ENCODE measurements around the gene MBNL2. TPM values are rescaled to one million over a fixed set of nuclear protein-coding genes. Genes with fewer than 3 reads are reported as not detected.

Gene MBNL2
- total RNA-seq, 4 donors from 2014 or later, result 50.7 to 115 (median 72.0) TPM

DNA sequence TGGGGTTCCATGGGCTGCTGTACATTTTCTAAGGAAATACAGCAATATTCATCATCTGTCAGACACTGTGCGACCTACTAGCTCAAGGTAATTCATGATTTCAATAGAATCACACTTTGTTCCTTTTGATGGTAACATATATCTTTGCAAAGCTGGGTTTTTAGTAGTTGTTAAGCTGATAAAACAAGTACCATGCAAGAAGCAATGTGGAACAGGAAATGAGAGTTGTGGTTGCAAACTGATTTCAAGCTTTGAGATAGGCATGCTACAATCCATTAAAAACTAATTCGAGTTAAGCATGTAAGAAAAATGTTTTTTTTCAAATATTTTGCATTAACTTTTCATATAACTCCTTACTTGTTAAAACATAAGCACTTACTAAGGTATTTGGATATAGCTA lies 6.8 kb upstream of the MBNL2 start:
- intact Hi-C loops (cut with DNase I; ENCODE audit: low total_unique reads), result loop anchor here (10.0 kb wide), 1 partner anchor 101 kb away; no protein-coding TSS in a partner anchor

DNA sequence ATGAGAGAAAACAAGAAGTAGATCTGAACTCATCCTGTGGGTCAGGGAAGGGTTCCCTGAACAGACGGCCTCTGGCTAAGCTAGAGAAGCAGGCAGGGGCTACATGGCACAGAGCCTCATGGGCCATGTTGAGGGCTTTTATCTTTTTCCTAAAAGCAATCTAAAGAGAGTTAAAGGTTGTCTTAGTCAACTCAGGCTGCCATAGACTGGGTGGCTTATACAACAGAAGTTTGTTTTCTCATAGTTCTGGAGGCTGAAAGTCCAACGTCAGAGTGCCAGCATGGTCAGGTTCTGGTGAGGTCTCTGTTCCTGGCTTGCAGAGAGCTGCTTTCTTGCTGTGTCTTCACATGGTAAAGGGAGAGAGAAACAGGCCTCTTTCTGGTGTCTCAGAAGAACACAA lies 2.9 kb upstream of the MBNL2 start:
- Histone ChIP-seq H3K27ac (no peak overlapping the region), H3K27me3 (no peaks in the 10 kb centered on the region), H3K36me3 (no peaks in the 10 kb centered on the region), H3K4me3 (no peak overlapping the region), H3K4me1 (no peaks in the 10 kb centered on the region), H3K9me3 (no peaks in the 10 kb centered on the region)
- intact Hi-C loops (cut with DNase I; ENCODE audit: low total_unique reads), result loop anchor here (10.0 kb wide), 1 partner anchor 104 kb away; no protein-coding TSS in a partner anchor
- TF ChIP-seq POLR2A (IDR thresholded peaks at IDR 0.05), result no peak
- TF ChIP-seq, protein P1, sequence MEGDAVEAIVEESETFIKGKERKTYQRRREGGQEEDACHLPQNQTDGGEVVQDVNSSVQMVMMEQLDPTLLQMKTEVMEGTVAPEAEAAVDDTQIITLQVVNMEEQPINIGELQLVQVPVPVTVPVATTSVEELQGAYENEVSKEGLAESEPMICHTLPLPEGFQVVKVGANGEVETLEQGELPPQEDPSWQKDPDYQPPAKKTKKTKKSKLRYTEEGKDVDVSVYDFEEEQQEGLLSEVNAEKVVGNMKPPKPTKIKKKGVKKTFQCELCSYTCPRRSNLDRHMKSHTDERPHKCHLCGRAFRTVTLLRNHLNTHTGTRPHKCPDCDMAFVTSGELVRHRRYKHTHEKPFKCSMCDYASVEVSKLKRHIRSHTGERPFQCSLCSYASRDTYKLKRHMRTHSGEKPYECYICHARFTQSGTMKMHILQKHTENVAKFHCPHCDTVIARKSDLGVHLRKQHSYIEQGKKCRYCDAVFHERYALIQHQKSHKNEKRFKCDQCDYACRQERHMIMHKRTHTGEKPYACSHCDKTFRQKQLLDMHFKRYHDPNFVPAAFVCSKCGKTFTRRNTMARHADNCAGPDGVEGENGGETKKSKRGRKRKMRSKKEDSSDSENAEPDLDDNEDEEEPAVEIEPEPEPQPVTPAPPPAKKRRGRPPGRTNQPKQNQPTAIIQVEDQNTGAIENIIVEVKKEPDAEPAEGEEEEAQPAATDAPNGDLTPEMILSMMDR (IDR thresholded peaks at IDR 0.05), result no peak
- DNase-seq, result no peak

More for the DNA sequence above, 6.8 kb upstream of the MBNL2 start:
- Histone ChIP-seq H3K27ac (no peak overlapping the region), H3K9me3 (no peaks in the 10 kb centered on the region), H3K27me3 (no peaks in the 10 kb centered on the region), H3K36me3 (no peaks in the 10 kb centered on the region), H3K4me3 (no peak overlapping the region), H3K4me1 (no peaks in the 10 kb centered on the region)
- DNase-seq, result no peak
- TF ChIP-seq, protein P1 (IDR thresholded peaks at IDR 0.05), result no peak
- TF ChIP-seq POLR2A (IDR thresholded peaks at IDR 0.05), result no peak

DNA sequence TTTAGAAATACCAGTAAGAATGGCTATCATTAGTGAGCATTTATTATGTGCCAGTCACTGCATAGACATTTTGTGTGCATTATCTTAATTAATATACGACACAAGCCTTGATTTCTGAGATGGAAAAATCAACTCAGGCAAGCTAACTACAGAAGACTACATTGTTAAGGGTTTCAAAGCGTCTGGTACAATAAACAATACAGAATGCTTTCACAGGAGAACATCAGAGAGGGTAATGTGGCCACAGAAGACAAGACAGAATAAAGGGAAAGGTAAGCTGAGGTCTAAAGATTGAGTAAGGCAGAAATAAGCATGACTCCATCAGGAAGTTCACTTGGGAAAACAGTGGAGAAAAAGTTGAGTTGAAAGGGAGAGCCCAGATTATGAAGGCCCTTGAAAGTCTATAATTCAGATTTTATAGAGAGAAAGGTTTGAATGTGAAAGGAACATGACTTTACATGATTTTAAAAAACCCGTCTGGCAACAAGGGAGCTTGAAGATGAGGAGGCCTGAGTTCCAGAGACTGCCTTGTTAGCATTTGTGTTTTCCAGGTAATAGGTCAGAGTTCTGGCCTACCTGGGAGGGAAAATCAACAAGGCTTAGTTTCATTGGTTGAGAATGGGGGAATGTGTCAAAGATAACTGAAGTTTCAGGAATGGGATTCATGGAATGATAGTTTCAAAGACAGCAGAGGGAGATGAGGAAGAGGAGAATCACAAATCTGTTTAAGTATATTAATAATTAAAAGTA lies 1.8 kb upstream of the MBNL2 start:
- Histone ChIP-seq H3K27ac (no peak overlapping the region), H3K9me3 (no peaks in the 10 kb centered on the region)
- intact Hi-C loops (cut with DNase I; ENCODE audit: low total_unique reads), result loop anchor here (10.0 kb wide), 1 partner anchor 124 kb away; no protein-coding TSS in a partner anchor

DNA sequence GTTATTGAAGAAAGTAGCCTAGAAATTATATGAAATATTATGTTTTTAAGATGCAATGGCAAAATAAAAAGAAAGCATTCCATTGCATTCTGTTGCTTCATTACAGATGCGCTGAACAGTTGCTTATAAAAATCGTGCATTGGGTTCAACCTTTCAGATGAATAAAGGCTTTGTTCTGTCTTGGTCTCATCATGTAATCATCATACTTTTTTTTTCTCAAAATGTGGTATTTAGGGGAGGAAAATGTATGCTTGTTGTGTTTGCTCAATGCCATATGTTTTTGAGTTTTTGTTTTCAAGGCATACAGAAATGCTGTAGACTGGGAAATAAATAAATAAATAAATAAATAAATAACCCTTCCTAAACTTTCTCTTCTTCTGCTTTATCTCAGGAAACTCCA lies 1.1 kb upstream of the MBNL2 start:
- Histone ChIP-seq H3K4me3 (no peak overlapping the region), H3K4me1 (no peaks in the 10 kb centered on the region), H3K27me3 (no peaks in the 10 kb centered on the region), H3K9me3 (no peaks in the 10 kb centered on the region), H3K27ac (peak overlapping the region; percentile 93 to 97), H3K36me3 (no peaks in the 10 kb centered on the region)
- intact Hi-C loops (cut with DNase I; ENCODE audit: low total_unique reads), result loop anchor here (10.0 kb wide), 1 partner anchor 124 kb away; no protein-coding TSS in a partner anchor
- TF ChIP-seq, protein P1 (IDR thresholded peaks at IDR 0.05), result no peak
- no peak for DNase-seq

More for the DNA sequence above, 1.8 kb upstream of the MBNL2 start:
- no peak for DNase-seq
- Histone ChIP-seq H3K27me3 (no peaks in the 10 kb centered on the region), H3K36me3 (no peaks in the 10 kb centered on the region), H3K4me1 (no peaks in the 10 kb centered on the region), H3K4me3 (no peak overlapping the region)
- TF ChIP-seq, protein P1 (IDR thresholded peaks at IDR 0.05), result no peak
- no peak for TF ChIP-seq POLR2A (IDR thresholded peaks at IDR 0.05)

DNA sequence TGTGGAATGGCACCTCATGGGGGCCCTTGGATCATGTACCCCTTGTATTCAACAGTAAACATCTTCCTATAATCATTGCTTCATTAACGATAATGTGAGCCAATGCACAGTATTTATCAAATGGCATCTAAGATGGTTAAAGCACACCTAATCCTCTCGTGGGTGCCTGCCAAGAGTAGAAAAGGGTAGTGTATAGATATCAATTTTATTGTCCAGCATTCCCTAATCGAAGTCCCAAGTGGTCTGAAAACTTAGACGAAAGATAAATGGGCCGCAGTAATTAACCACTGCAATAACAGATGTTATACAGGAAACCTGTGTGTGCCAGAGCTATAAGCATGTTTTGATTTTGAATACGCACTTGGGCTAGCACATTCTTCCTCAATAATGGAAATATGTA lies 667 bp upstream of the MBNL2 start:
- intact Hi-C loops (cut with DNase I; ENCODE audit: low total_unique reads), result loop anchor here (10.0 kb wide), 1 partner anchor 123 kb away; no protein-coding TSS in a partner anchor
- Histone ChIP-seq H3K4me3 (peak overlapping the region; percentile 52 to 70), H3K27ac (peak overlapping the region; percentile 93 to 97)

More for the DNA sequence above, 667 bp upstream of the MBNL2 start:
- H3K9me3 ChIP-seq, result no peaks in the 10 kb centered on the region
- no peaks in the 10 kb centered on the region for H3K4me1 ChIP-seq
- DNase-seq, result no peak
- TF ChIP-seq POLR2A (IDR thresholded peaks at IDR 0.05), result no peak
- TF ChIP-seq, protein P1 (IDR thresholded peaks at IDR 0.05), result no peak
- no peaks in the 10 kb centered on the region for H3K27me3 ChIP-seq
- H3K36me3 ChIP-seq, result no peaks in the 10 kb centered on the region

Measured in uterus (tissue), 4 donors.